Measurements from ENCODE around the gene TDP2. TPM values are rescaled to one million over a fixed set of nuclear protein-coding genes. Genes with fewer than 3 reads are reported as not detected.

The TDP2 gene
- total and polyA plus RNA-seq, 2 donors (not counting 3 experiments of a cell fraction or from before 2014, with no cell fraction given): 13.7 to 39.2 TPM

DNA sequence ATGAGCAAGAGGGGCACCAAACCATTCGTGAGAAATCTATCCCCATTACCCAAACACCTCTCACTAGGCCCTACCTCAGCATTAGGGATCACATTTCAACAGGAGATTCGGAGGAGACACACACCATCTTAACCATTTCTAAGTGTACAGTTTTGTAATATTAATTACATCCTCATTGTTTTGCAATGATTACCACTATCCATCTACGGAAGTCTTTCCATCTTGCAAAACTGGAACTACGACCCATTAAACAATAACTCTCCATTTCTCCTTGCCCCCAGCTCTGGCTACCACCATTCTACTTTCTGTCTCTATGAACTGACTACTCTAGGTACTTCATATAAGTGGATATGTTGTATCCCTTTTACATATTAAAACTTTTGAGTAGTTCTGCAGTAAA, 20.2 kb upstream of the TDP2 start:
- no peak for TF ChIP-seq JUN (IDR thresholded peaks at IDR 0.05; ENCODE audit: borderline replicate concordance, insufficient read depth, insufficient read length, low read depth)
- no peak for TF ChIP-seq MYC (IDR thresholded peaks at IDR 0.05; ENCODE audit: low read depth, low read length)
- TF ChIP-seq FOS (IDR thresholded peaks at IDR 0.05; ENCODE audit: borderline replicate concordance, insufficient read depth, low read length): no peak
- no peak for TF ChIP-seq POLR2A (IDR thresholded peaks at IDR 0.05; ENCODE audit: low read depth, low read length)
- TF ChIP-seq CTCF (IDR thresholded peaks at IDR 0.05; ENCODE audit: extremely low read depth in 1 of 2, insufficient read depth in 1 of 2, low read depth in 1 of 2, low read length in 2 of 2): no peak
- TF ChIP-seq POLR2AphosphoS5 (IDR thresholded peaks at IDR 0.05; ENCODE audit: insufficient read depth, low read depth, low read length): no peak
- TF ChIP-seq GATA2 (IDR thresholded peaks at IDR 0.05; ENCODE audit: insufficient read depth, insufficient read length, low read depth, low read length): no peak
- TF ChIP-seq MAX (IDR thresholded peaks at IDR 0.05; ENCODE audit: insufficient read depth, insufficient read length): no peak
- TF ChIP-seq EZH2 (IDR thresholded peaks at IDR 0.05; ENCODE audit: borderline replicate concordance, low read depth, low read length, severe bottlenecking): no peak
- intact Hi-C loops (cut with micrococcal nuclease): no loop called here
- H3K4me3 ChIP-seq (replicated peaks in 1 of 3; ENCODE audit: insufficient read depth in 1 of 3, low read depth in 1 of 3, low read length in 3 of 3): no peak overlapping the region
- no peak overlapping the region for H2AFZ ChIP-seq (ENCODE audit: low read depth, low read length)
- BruUV-seq (replicated peaks): no TSS peak
- H3K9me3 ChIP-seq (replicated peaks; ENCODE audit: control insufficient read depth, insufficient read depth, low read length): no peaks in the 10 kb centered on the region
- DNase-seq (ENCODE audit: low read depth, low spot score) (no peak), FAIRE-seq (no peak)
- no peaks in the 10 kb centered on the region for H3K9me1 ChIP-seq (replicated peaks; ENCODE audit: control insufficient read depth, extremely low read depth, insufficient read depth, low read length)
- H3K79me2 ChIP-seq (ENCODE audit: control insufficient read depth, insufficient read depth, low read length): no peaks in the 10 kb centered on the region
- H3K36me3 ChIP-seq (ENCODE audit: control insufficient read depth in 2 of 2, extremely low read depth in 1 of 2, insufficient read depth in 2 of 2, low read length in 2 of 2): no peaks in the 10 kb centered on the region
- POLR2A ChIA-PET: no interaction called here
- no peaks in the 10 kb centered on the region for H3K4me1 ChIP-seq (ENCODE audit: control insufficient read depth, extremely low read depth, insufficient read depth, low read length)
- CTCF ChIA-PET: interaction anchor here (1.0 kb wide), 1 partner anchor 106 kb away, joined by 3 read pairs; no protein-coding TSS in a partner anchor
- dilution Hi-C loops (cut with MboI; ENCODE audit: extremely low pct_ligation_motif_present, low sequenced_read_pairs): no loop called here
- H3K4me2 ChIP-seq (ENCODE audit: insufficient read depth, low read length): no peak overlapping the region
- no peak overlapping the region for H3K27ac ChIP-seq (ENCODE audit: insufficient read depth, low read depth, low read length)
- H4K20me1 ChIP-seq (replicated peaks; ENCODE audit: control insufficient read depth, extremely low read depth, insufficient read depth, low read length): no peaks in the 10 kb centered on the region
- no peak overlapping the region for H3K9ac ChIP-seq (replicated peaks; ENCODE audit: extremely low read depth, insufficient read depth, low read length)
- no peaks in the 10 kb centered on the region for H3K27me3 ChIP-seq (ENCODE audit: control insufficient read depth in 2 of 2, insufficient read depth in 2 of 2, low read length in 2 of 2)
